ENCODE results near the gene SOX12.

GRCh38 chr20:347317-347639 is 21.9 kb downstream of the SOX12 start:
- TF ChIP-seq ZFX (IDR thresholded peaks at IDR 0.05) (no peak), CTCF (IDR thresholded peaks at IDR 0.05 in 2 of 3, conservative IDR thresholded peaks at IDR 0.05 in 1 of 3; ENCODE audit: borderline replicate concordance in 1 of 3, insufficient read depth in 1 of 3, low read depth in 2 of 3, low read length in 2 of 3) (no peak), POLR2AphosphoS5 (IDR thresholded peaks at IDR 0.05; ENCODE audit: low read depth, low read length) (no peak)

Measured in HCT116 (cell line).